ENCODE data around the gene ALOX12B.

ALOX12B gene

DNA sequence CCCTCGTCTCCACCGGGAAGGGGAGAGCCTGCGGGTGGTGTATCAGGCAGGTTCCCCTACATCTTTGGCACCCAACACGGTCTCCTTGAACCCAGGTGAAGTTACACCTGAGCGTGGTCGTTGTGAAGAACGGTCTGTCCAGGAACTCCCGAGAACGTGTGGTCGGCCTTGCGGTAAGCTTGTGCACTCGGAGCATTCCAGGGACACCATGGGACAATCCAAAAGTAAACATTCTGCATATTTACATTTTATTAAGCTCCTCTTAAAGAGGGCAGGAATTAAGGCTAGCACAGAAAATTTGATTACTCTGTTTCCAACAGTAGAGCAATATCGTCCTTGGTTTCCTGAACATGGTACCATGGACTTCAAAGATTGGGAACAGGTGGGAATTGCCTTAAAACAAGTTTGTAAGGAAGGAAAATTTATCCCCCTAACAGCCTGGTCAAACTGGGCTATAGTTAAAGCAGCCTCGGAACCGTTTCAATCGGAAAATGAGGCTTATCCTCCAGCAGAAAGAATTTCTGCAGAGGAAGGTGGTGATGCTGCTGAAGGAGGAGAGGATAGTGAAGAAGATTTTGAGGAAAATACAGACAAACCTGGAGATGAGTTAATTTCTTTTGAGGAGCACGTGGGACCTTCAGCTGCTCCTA lies 30.4 kb downstream of the ALOX12B start:
- DNase-seq (ENCODE audit: low read depth): no peak
- no peak overlapping the region for H3K4me3 ChIP-seq (ENCODE audit: low read length)
- TF ChIP-seq, protein P1, sequence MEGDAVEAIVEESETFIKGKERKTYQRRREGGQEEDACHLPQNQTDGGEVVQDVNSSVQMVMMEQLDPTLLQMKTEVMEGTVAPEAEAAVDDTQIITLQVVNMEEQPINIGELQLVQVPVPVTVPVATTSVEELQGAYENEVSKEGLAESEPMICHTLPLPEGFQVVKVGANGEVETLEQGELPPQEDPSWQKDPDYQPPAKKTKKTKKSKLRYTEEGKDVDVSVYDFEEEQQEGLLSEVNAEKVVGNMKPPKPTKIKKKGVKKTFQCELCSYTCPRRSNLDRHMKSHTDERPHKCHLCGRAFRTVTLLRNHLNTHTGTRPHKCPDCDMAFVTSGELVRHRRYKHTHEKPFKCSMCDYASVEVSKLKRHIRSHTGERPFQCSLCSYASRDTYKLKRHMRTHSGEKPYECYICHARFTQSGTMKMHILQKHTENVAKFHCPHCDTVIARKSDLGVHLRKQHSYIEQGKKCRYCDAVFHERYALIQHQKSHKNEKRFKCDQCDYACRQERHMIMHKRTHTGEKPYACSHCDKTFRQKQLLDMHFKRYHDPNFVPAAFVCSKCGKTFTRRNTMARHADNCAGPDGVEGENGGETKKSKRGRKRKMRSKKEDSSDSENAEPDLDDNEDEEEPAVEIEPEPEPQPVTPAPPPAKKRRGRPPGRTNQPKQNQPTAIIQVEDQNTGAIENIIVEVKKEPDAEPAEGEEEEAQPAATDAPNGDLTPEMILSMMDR (conservative IDR thresholded peaks at IDR 0.05; ENCODE audit: low read depth, low read length): no peak

DNA sequence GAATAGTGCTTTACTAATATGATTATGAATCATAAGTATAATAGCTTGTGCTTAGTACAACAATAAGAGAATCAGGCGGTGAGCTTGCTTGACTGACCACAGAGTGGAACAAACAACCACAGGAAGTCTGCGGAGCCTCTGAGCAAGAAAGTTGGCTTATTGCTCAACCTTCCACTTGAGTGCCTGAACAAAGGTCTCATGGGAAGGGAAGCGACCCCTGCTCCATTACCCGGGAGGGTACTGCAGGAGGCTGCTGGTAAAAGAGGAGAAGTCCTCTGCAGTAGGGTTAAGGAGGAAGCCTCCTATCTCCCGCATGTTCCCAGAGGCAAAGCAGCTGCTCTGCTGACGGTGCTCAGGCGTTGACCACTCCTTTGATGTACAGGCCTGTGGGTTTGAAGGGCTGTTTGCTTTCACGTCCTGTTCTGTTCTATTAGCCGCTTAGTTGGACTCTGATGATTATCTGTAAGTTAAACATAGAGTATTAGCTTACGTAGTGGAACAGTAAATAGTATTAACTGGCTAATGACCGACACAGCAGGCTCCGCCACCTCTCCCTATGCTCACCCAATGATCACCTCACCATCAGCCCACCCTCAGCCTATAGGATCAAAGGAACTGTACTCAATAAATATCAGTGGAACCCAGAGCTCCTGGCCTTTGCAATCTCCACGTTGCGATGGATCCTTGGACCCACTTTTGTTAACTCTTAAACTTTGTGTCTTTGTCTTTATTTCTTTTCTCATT lies 31.1 kb downstream of the ALOX12B start:
- TF ChIP-seq, protein P1 (conservative IDR thresholded peaks at IDR 0.05; ENCODE audit: low read depth, low read length): no peak
- no peak overlapping the region for H3K4me3 ChIP-seq (ENCODE audit: low read length)
- peak; percentile 71 for DNase-seq (ENCODE audit: low read depth)

DNA sequence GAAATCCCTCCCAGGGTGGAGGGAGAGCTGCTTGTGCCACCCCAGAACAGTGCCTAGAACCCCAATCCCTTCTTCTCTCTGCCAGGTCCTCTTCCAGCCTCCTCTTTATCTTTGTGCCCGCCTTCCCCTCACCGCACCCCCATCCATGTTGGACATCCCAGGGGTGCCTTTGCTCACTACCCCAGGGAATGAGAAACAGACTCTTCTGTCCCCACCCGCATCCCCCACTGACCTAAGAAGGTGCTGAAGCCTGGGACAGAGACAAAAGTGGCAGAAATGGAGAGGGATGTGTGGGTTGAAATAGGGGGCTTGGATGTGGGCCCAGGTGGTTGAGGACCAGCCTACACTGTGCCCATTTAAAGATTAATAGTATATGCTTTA lies 31.7 kb downstream of the ALOX12B start:
- TF ChIP-seq, protein P1 (conservative IDR thresholded peaks at IDR 0.05; ENCODE audit: low read depth, low read length): no peak
- no peak overlapping the region for H3K4me3 ChIP-seq (ENCODE audit: low read length)
- DNase-seq (ENCODE audit: low read depth): no peak

DNA sequence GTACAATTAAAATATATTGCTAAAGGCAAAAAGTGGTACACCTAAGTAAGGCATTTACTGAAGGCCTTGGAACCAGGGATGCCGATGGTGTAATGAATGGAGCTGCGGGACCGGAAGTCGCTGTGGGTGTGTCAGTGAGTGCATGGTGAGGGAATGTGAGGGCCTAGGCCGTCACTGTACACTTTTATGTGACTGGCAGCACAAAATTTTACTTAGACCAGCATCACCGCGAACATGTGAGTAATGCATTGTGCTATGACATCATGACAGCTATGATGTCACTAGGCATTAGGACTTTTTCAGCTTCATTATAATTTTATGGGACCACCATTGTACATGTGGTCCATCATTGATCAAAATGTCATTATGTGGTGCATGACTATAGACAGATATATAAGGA lies 33.9 kb downstream of the ALOX12B start:
- no peak for DNase-seq (ENCODE audit: low read depth)
- TF ChIP-seq, protein P1 (conservative IDR thresholded peaks at IDR 0.05; ENCODE audit: low read depth, low read length): no peak
- H3K4me3 ChIP-seq (ENCODE audit: low read length): no peak overlapping the region

DNA sequence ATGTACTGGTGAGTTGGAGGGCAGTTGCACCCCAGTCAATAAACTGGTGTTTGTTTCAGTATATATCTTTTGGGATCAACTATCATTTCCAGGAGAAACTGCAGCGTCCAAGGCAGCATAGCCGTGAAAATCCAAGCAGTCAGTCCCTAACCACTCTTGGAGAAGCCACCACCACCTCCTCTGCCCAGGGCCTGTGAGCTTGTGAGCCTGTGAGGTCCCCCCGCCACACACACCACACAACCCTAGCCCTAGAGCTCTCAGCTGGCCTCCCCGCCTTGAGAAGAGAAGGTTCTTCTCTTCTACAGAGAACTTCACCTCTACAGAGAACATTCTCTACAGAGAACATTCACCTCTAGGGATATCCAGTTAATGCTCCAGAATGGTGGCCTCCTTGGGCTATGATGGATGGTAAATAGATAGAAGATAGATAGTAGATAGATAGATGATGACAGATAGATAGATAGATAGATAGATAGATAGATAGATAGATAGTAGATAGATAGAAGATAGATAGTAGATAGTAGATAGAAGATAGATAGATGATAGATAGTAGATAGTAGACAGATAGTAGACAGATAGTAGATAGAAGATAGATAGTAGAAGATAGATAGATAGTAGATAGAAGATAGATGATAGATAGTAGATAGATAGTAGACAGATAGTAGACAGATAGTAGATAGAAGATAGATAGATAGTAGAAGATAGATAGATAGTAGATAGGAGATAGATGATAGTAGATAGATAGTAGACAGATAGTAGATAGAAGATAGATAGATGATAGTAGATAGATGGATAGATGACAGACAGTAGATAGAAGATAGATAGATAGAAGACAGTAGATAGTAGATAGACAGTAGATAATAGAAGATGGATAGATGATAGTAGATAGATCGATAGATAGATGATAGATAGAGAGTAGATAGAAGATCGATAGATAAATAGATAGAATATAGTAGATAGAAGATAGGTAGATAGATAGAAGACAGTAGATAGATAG lies 35.0 kb downstream of the ALOX12B start:
- TF ChIP-seq, protein P1 (conservative IDR thresholded peaks at IDR 0.05; ENCODE audit: low read depth, low read length): no peak
- DNase-seq (ENCODE audit: low read depth): no peak
- no peak overlapping the region for H3K4me3 ChIP-seq (ENCODE audit: low read length)

DNA sequence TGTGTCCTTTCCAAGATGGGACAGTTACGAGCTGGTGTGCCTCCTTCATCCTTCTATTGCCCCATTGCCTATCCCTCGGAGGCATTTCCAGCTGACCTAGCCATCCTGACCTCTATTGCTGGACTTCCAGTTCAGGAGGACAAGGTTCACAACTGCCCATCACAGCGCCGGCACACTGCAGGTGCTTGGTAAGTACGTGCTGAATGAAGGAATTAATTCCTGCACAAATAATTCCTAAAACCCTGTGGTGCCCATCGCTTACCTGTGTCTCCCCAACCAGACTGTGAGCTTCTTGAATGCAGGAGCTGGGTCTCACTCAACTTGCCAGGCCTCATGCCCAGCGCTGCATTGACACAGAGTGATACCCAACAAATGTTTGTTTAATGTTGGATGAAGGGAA lies 35.7 kb downstream of the ALOX12B start:
- no peak for DNase-seq (ENCODE audit: low read depth)
- H3K4me3 ChIP-seq (ENCODE audit: low read length): no peak overlapping the region
- TF ChIP-seq, protein P1 (conservative IDR thresholded peaks at IDR 0.05; ENCODE audit: low read depth, low read length): no peak

Measured in retinal pigment epithelial cell (primary cell).